Measurements from ENCODE around the gene DISC1.
"Not testable (repeated sequence)": the region's sequence is repeated elsewhere in the genome, so short reads cannot be mapped to it uniquely, and the experiment has no call there.

The DISC1 gene

DNA sequence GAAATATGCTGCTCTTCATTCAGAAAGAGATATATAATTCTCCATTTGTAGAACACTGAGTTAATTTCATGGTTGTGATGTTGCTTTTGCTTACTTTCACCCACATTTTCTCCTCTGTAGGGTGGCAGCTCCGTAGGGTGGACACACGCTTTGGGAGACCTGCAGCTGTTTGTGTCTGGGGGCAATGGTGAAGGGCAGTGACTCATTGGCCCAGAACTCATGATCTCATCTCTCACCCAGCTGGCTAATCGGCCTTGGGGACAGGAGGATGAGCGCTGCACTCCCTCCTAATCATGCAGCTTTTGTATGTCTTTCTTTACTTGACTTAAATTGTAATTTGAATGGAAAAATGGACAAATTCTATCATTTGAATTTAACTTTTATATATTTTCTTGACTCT, 9.6 kb downstream of the DISC1 start:
- DNase-seq (ENCODE audit: low read depth in 2 of 2): no peak

DNA sequence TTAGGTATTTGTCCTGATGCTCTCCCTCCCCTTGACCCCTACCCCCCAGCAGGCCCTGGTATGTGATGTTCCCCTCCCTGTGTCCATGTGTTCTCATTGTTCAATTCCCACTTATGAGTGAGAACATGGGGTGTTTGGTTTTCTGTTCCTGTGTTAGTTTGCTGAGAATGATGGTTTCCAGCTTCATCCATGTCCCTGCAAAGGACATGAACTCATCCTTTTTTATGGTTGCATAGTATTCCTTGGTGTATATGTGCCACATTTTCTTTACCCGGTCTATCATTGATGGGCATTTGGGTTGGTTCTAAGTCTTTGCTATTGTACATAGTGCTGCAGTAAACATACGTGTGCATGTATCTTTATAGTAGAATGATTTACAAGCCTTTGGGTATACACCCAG, 10.3 kb downstream of the DISC1 start:
- DNase-seq (ENCODE audit: low read depth in 2 of 2): not testable (repeated sequence)

DNA sequence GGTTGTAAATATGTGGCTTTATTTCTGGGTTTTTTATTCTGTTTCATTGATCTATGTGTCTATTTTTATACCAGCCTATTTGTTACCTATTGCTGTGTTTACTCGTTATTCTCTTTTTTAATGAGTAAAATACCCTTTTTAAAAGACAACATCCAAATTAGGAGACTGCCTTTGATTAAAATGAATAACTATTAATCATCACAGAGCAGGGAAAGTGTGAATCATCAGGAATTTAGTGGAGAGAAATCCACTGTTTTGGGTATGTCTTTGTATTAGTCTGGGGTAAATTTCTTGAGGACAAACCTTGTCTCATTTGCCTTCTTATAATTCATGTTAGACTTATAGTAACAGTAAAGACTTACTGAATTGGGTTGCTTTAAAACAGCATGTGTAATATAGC, 12.1 kb downstream of the DISC1 start:
- DNase-seq (ENCODE audit: low read depth in 2 of 2): no peak

DNA sequence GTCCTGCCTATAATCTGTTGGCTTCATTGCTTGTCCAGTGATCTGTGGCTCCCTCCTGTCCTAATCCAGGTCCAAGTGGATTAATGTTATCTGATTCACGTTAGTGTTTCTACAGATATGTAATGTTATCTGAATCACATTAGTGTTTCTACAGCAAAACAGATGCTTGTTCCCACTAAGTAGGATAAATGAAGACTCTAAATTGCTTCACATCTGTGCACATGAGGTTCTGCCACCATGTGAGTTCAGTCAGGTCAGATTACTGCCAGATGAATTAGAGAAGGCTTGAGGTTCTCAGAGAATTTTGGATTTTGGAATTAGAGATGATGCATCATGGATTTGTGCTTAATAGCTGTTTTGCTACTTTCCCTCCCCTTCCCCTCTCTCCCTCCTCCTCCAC, 13.2 kb downstream of the DISC1 start:
- no peak for DNase-seq (ENCODE audit: low read depth in 2 of 2)

DNA sequence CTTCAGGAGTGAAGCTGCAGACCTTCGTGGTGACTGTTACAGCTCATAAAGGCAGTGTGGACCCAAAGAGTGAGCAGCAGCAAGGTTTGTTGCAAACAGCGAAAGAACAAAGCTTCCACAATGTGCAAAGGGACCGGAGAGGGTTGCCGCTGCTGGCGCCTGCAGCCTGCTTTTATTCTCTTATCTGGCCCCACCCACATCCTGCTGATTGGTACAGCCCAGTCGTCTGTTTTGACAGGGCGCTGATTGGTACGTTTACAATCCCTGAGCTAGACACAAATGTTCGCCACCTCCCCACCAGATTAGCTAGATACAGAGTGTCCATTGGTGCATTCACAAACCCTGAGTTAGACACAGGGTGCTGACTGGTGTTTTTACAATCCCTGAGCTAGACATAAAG, 14.9 kb downstream of the DISC1 start:
- not testable (repeated sequence) for DNase-seq (ENCODE audit: low read depth in 2 of 2)

DNA sequence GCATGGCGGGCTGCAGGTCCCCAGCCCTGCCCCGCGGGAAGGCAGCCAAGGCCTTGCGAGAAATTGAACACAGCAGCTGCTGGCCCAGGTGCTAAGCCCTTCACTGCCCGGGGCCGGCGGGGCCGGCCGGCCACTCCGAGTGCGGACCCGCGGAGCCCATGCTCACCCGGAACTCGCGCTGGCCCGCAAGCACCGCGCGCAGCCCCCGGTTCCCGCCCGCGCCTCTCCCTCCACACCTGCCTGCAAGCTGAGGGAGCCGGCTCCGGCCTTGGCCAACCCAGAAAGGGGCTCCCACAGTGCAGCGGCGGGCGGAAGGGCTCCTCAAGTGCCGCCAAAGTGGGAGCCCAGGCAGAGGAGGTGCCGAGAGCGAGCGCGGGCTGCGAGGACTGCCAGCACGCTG, 15.5 kb downstream of the DISC1 start:
- not testable (repeated sequence) for DNase-seq (ENCODE audit: low read depth in 2 of 2)

DNA sequence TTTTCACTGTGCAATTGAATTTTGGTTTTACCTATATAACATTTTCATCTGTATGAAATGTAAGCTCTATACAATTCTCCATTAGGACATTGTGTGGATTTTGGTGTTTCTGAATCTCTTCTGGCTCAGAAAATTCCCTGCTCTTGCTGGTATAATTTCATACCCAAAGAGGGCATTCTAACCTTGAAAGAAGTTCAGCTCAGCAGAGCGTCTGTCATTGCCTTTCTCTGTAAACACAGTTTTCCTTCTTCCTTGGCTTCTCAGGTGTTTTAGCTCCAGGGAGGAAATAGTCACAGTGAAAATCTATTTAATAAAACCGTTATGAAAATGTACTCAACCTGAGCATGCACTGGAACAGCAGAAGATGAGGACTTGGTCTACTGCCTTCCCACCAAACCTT, 16.0 kb downstream of the DISC1 start:
- DNase-seq (ENCODE audit: low read depth in 2 of 2): no peak

DNA sequence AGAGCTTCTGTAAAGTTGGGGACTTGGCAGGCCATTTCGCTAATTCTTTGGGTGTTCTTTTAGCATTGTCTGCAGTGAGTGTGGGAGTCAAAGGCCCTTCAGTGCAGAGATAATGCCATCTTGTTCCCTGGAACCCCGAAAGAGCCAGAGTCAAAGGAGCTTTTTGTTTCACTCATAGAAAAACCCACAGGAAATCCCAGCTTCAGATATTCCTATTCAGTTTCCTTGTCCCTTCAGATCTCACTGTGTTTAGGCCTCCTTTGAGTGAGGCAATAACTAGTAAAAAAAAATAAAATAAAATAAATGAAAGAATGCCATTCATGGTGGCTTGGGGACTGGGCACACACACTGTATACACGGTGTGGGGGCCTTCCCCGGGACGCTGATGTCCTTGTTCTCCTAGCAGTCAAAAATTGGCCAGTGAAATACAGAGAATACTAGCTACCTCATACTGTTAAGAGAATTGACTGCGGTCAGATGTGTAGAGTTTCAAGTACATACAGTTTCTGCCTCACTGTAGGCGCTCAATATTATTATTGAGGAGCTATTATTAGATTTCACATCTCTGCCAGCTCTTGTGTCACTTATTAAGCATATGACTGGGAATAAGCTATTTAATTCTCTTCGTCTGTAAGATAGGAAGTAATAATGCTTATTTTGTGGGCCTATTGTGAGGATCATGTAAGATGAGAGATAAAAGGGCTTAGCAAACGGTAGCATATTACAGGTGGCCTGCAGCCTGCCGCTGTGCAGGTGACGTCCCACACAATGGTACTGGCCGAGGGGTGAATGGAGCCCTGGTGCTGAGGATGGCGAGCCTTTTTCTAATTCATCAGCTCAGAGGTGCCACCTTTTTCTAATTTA, 16.7 kb downstream of the DISC1 start:
- no peak for DNase-seq (ENCODE audit: low read depth in 2 of 2)

DNA sequence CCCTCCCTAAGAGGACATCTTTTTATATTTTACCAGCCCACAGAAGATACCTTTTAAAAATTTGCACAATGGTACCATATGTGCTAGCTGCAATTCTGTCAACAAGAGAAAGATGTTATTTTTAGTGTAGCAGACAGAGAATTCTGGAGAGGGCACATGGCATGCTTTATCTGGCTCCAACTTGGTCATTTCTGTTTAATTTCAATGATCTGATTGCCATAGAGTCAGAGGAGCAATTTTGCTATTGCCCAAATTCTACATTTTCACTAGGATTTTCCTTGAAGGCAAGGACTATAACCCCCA, 17.3 kb downstream of the DISC1 start:
- no peak for DNase-seq (ENCODE audit: low read depth in 2 of 2)

DNA sequence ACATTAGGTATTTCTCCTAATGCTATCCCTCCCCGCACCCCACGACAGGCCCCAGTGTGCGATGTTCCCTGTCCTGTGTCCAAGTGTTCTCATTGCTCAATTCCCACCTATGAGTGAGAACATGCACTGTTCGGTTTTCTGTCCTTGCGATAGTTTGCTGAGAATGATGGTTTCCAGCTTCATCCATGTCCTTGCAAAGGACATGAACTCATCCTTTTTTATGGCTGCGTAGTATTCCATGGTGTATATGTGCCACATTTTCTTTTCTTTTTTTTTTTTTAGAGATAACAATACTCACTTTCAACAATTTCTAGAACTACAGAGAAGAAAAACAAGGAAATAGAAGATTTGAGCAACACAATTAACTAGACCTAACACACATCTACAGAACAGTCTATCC, 19.0 kb downstream of the DISC1 start:
- DNase-seq (ENCODE audit: low read depth in 2 of 2): not testable (repeated sequence)

DNA sequence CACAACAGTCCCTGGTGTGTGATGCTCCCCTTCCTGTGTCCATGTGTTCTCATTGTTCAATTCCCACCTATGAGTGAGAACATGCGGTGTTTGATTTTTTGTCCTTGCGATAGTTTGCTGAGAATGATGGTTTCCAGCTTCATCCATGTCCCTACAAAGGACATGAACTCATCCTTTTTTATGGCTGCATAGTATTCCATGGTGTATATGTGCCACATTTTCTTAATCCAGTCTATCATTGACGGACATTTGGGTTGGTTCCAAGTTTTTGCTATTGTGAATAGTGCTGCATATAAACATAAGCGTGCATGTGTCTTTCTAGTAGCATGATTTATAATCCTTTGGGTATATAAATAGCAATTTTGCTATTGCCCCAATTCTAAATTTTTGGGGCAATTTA, 19.6 kb downstream of the DISC1 start:
- DNase-seq (ENCODE audit: low read depth in 2 of 2): not testable (repeated sequence)

DNA sequence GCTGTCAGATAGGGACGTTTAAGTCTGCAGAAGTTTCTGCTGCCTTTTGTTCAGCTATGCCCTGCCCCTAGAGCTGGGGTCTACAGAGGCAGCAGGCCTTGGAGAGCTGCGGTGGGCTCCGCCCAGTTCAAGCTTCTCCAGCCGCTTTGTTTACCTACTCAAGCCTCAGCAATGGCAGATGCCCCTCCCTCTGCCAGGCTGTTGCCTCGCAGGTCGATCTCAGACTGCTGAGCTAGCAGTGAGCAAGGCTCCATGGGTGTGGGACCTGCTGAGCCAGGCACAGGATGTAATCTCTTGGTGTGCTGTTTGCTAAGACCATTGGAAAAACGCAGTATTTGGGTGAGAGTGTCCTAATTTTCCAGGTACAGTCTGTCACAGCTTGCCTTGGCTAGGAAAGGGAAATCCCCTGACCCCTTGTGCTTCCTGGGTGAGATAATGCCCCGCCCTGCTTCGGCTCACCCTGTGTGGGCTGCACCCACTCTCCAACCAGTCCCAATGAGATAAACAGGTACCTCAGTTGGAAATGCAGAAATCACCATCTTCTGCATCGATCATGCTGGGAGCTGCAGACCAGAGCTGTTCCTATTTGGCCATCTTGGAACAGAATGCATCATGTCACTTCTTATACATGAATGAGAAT, 25.2 kb downstream of the DISC1 start:
- DNase-seq (ENCODE audit: low read depth in 2 of 2): not testable (repeated sequence)

DNA sequence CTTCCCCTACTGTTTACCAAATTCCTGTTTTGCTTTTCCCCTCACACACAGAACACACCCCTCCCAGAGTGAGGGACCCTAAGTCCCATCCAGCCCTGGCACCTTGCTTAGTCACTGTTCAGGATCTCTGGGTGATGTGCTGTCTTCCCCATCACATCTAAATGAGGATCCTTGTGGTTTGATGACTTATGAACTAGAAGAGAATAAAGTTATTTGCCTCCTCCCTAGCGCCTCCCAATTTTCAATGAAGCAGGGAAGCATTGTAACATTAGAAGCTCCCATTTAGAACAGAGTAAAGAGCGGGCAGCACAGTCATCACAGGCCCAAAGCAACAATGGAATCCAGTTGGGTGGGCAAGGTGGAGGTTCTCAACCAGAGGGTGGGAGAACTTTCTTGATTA, 27.0 kb downstream of the DISC1 start:
- no peak for DNase-seq (ENCODE audit: low read depth in 2 of 2)

DNA sequence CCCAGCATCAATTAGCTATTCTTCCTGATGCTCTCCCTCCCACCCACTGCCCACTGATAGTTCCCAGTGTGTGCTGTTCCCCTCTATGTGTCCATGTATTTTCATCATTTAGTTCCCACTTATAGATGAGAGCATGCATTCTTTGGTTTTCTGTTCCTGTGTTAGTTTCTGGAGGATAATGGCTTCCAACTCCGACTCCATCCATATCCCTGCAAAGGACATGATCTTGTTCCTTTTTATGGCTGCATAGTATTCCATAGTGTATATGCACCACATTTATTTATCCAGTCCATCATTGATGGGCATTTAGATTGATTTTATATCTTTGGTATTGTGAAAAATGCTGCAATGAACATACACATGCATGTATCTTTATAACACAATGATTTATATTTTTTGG, 30.2 kb downstream of the DISC1 start:
- DNase-seq (ENCODE audit: low read depth in 2 of 2): no peak

DNA sequence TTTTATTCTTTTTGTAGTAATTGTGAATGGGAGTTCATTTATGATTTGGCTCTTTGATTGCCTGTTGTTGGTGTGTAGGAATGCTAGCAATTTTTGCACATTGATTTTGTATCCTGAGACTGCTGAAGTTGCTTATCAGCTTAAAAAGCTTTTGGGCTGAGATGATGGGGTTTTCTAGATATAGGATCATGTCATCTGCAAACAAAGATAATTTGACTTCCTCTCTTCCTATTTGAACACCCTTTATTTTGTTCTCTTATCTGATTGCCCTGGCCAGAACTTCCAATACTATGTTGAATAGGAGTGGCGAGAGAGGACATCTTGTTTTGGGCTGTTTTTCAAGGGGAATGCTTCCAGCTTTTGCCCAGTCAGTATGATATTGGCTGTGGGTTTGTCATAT, 31.6 kb downstream of the DISC1 start:
- not testable (repeated sequence) for DNase-seq (ENCODE audit: low read depth in 2 of 2)

DNA sequence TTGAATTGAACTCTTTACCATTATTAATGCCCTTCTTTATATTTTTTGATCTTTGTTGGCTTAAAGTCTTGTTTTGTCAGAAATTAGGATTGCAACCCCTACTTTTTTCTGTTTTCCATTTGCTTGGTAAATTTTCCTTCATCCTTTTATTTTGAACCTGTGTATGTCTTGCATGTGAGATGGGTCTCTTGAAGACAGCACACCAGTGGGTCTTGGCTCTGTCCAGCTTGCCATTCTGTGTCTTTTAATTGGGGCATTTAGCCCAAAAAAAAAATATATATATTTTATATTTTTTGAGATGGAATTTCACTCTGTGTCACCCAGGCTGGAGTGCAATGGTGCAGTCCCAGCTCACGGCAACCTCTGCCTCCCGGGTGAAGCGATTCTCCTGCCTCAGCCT, 33.6 kb downstream of the DISC1 start:
- DNase-seq (ENCODE audit: low read depth in 2 of 2): no peak

DNA sequence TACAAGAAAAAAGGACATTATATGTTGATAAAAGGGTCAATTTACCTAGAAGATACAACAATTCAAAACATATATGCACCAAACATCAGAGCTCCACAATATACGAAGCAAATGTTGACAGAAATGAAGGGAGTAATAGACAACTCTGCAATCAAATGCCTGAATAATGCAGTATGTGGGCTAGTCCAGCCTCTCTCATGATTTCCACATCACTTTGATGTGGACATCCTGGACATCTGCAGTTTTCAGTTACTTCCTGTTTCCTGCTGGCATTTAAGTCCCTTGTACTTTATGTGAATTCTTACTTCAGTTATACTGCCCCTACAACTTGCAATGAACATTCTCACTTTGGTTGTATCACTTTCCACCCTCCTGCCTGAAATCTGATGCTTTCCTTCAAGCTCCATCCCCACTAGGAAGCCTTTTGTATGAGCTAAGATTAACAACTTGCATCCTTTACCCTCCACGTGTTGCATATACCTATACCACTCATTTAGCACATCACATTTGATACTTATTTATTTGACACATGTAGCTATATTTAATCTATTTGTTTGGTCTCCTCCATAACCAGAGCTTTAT, 36.7 kb downstream of the DISC1 start:
- no peak for DNase-seq (ENCODE audit: low read depth in 2 of 2)

DNA sequence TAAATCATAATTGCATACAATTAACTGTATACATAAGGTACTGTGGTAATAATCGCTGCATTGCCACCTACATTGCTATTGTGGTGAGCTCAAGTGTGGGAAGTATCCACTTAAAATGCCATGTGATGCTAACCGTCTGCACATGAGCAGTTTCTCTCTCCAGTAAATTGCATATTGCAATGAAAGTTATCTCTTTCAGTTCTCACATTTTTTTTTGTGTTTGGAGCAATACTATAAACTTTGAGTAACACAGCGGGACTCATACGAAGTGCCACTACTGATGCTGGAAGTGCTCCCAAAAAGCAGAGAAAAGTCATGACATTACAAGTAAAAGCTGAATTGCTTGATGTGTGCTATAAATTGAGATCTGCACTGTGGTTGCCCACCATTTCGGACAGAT, 38.5 kb downstream of the DISC1 start:
- DNase-seq (ENCODE audit: low read depth in 2 of 2): no peak

DNA sequence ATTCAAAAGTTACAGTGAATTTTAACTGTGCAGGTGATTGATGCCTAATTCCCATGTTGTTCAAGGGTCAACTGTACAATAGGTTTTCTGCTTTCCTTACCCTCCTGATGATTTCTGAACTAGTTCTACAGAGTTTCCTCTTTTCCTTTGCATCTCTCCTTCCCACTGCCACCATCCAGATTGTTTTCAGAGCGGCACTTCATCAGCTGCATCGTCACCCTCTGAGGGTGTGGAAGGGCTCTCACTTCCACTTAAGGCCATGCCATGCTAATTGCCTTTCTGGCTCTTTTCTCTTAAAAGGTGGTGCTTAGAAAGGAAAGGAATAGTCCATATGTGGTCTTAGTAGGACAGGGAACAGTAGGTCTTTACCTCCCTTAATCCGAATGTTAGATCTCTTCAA, 39.1 kb downstream of the DISC1 start:
- DNase-seq (ENCODE audit: low read depth in 2 of 2): no peak

DNA sequence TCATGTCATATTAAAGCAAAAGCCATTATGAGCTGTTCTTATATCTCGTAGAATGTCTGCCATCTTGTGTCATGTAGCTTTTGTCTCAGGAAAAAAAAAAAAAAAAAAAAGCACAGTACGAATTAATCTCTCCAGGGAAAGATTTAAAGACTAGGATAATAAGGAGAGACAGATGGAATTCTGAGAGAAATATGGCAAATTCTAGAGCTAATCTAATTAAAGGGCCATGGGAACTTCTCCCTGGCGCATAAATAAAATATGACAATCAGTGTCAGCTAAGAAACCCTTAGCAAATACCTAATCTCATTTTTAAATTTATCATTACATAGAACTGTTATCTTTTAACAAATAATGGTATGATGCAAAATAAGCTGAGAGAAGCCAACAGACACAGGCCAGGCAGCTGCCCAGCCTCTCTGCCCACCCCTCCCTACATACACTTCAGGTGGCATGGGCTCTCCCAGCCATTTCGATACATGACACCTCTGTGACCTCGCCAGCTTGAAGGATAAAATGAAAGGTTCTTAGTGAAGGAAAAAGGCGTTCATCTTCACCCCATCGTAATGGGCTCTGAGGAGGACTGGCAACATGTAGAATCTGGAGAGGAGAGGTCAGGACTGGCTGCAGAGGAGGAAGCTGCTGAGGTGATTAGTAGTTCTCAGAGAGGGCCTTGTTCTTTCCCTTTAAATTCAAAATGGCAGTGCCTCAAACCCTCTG, 39.8 kb downstream of the DISC1 start:
- no peak for DNase-seq (ENCODE audit: low read depth in 2 of 2)

DNA sequence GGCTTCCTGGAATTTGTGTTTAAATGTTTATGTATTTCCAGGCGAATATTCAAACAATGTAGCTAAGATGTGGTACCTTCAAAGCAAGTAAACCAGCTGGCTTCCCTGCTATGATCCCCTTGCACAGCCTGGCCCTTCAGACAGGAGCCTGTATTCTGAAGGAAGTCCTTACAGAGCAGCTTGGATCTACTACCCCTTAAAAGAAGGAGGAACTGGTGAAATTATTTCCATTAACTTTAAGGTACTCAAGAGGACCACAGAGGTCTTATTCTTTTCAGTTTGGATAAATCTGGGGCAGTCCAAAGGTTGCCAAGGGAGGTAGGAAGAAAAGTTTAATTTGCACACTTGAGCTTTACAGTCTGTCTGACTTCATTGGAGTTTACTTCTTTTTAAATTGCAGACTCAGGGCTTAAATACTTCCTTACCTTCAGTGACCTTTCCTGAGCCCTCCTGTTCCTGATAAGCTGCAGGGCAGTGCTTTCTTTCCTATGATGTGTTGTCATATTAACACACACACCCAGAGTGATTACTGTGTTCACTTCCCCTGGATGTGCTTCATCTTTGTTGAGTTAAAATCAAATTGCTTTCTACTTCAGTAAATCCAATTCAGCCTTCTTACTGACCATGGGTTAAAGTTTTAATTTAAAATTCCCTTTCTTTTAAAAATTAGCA, 40.5 kb downstream of the DISC1 start:
- DNase-seq (ENCODE audit: low read depth in 2 of 2): no peak

DNA sequence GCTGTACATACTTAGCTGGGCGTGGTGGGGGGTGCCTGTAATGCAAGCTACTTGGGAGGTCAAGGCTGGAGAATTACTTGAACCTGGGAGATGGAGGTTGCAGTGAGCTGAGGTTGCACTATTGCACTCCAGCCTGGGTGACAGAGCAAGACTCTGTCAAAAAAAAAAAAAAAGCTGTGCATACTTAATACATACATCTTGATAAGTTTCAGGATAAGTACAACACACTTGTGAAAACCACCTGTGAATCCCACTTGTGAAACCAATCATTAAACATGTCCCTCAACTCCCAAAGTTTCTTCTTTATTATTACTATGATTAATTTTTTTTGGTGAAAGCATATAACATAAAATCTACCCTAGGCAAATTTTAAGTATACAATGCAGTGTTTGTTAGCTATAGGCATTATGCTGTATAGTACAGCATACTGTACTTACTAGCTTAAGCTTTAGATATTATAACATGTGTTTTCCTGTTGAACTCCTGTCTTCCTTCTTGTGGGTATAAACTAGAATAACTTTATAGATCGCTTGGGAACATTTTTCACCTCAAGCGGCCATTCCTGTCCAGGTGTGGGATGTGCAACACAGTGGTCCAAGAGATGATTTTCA, 41.4 kb downstream of the DISC1 start:
- no peak for DNase-seq (ENCODE audit: low read depth in 2 of 2)

All from stimulated activated CD8-positive, alpha-beta memory T cell treated with anti-CD3 and anti-CD28 coated beads, Interleukin-15, amount 100 ng/mL, for 4 hours (primary cell).